GM20000 (cell line): Measurements from ENCODE around the gene TMPRSS7.

Experiments used
- DNase-seq: peaks from one replicate; pipeline ENCODE4 v3.0.0; 2012; ENCODE audit warnings: low spot score
- TF ChIP-seq, protein P1 (sequence below): IDR thresholded peaks from 2 replicates; pipeline ENCODE4 v1.5.1; 2012; ENCODE audit warnings: mild to moderate bottlenecking, control low read depth; ENCODE audit errors: extremely low read depth, missing control alignments

TMPRSS7 gene

DNA sequence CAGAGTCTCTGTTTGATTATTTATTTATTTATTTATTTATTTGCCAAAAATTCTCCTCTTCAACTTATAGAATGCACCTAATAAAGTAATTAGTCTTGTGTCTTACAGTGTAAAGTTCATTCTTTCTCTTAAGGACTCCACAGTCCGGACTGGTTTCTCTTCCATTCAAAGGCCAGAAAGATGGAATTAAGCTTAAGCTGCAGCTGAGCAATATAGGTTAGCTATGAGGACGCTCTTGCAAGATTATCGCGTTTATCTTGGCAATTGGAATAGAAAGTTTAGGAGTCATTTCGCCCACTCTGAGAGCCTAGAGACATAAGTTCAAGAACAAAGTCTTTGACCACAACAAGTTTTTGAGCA lies 20.8 kb upstream of the TMPRSS7 start:
- DNase-seq, result no peak
- TF ChIP-seq, protein P1, sequence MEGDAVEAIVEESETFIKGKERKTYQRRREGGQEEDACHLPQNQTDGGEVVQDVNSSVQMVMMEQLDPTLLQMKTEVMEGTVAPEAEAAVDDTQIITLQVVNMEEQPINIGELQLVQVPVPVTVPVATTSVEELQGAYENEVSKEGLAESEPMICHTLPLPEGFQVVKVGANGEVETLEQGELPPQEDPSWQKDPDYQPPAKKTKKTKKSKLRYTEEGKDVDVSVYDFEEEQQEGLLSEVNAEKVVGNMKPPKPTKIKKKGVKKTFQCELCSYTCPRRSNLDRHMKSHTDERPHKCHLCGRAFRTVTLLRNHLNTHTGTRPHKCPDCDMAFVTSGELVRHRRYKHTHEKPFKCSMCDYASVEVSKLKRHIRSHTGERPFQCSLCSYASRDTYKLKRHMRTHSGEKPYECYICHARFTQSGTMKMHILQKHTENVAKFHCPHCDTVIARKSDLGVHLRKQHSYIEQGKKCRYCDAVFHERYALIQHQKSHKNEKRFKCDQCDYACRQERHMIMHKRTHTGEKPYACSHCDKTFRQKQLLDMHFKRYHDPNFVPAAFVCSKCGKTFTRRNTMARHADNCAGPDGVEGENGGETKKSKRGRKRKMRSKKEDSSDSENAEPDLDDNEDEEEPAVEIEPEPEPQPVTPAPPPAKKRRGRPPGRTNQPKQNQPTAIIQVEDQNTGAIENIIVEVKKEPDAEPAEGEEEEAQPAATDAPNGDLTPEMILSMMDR, result no peak

DNA sequence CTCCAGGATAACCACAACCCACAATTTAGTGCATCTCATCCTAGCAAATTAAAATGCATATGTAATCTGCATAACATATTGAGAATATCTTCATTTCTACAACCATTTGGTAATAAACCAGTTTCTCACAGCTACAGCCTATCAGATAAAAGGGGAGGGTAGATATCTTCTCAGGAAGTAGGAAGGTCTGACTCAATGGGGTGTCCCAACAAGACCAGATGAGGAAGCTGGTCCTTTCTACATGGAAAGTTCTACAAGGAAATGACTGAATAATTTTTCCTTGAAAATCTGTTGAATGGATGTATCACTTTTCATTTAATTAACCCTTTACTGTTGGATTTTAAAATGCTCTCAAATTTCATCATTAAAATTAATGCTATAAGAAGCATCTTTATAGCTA lies 17.4 kb upstream of the TMPRSS7 start:
- no peak for DNase-seq
- TF ChIP-seq, protein P1, result no peak

DNA sequence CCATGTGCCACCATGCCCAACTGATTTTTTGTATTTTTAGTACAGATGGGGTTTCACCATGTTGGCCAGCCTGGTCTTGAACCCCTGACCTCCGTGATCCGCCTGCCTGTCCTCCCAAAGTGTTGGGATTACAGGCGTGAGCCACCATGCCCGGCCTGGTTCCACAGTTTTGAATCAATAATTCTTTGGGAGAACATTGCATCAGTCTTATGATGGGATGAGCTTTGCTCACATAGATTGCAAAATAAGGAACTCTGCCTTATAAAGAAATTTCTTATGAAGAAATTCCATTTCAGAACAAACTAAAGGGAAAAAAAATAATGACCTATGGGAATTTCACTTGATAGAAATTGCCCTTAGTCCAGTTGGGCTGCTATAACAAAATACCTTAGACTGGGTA lies 15.8 kb upstream of the TMPRSS7 start:
- DNase-seq, result no peak
- TF ChIP-seq, protein P1, result no peak

DNA sequence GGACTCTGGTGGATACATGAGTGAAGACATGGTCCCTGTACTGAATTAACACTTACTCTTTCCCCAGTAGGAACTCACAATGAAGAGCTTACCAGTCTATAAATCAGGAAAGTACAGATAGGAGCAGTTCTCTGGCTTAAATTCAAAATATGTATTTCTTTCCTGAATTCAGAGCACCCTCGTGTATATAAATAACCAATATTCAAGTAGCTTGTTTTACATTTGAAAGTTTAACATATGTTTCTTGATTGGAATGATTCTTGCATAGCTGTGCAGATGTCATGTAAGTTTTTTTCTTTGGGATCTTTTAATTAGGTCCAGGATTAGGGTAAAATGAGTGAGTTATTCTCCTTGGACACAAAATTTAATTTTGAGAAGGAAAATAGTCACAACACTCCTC lies 14.8 kb upstream of the TMPRSS7 start:
- no peak for DNase-seq
- TF ChIP-seq, protein P1, result no peak

DNA sequence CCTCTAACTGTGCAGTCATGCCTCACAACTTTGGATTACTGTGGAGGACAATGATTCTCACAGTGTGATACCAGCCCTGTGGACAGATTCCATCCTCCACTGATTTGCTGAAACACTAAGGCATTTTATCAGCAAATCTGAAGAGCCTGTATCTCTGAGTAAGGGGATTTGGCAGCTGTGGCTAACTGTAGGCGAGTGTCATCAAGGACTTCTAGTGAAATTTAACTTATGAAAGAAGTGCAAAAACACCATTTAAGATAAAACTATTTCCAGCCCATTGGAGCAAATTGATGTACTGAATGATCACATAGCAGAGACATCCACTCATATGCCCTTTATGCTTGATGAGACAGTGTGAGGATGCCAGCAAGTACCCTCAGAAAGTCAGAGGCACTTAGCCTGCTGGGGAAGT lies 13.9 kb upstream of the TMPRSS7 start:
- TF ChIP-seq, protein P1, result no peak
- no peak for DNase-seq

DNA sequence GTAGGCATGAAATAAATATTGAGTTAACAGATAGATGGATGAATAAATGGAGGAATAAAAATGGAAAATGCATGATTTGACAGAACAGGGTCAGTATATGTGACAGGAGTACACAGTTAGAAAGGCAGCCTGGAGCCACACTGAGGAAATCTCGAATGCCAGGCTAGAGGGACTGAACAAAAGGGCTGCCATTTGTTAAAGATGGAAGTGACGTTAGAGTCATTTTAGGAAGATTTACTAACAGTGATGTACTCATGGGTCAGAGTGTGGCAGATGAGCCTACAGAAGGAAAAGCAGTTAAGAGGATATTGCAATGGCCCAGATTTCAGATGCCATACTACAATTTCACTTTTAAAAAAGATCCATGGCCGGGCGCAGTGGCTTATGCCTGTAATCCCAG lies 7.4 kb upstream of the TMPRSS7 start:
- DNase-seq, result no peak
- TF ChIP-seq, protein P1, result no peak

DNA sequence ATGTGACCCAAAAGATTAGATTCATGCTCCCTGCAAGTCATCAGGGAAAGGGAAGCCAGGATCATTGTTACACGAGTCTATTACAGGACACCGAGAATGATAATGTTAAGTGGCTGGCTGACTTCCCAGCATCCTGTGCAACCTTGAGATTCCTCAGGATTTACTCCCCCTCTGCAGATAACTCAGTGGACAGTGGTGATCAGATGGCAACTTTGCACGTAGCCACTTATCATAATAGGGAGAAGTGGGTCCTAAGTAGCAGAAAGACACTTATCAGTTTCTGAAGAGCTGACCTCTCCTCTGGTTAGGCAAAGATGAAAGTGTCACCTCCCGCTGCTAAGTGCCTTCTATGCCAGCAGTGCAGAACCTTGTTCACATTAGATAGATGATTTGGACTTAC lies 6.7 kb upstream of the TMPRSS7 start:
- TF ChIP-seq, protein P1, result no peak
- DNase-seq, result no peak
